Activated naive CD8-positive, alpha-beta T cell treated with anti-CD3 and anti-CD28 coated beads, Interleukin-2, amount 50 U/mL, for 16 hours (primary cell): ENCODE measurements around the gene SLC28A3.
A peak's percentile ranks its signal among the peaks of the same experiment; 100 is the strongest.

Experiments
- DNase-seq: peaks from one replicate; pipeline ENCODE4 v3.0.0-alpha.2; 2020; ENCODE audit warnings: low read depth, low spot score

Gene SLC28A3

GRCh38 chr9:84300271-84300670 is 40.3 kb downstream of the SLC28A3 start:
- no peak for DNase-seq

GRCh38 chr9:84297162-84297821 is 43.3 kb downstream of the SLC28A3 start:
- DNase-seq = no peak

- DNase-seq = peak; percentile 13
These were observed 44.3 kb downstream of the SLC28A3 start for GRCh38 chr9:84296146-84296843.

DNA sequence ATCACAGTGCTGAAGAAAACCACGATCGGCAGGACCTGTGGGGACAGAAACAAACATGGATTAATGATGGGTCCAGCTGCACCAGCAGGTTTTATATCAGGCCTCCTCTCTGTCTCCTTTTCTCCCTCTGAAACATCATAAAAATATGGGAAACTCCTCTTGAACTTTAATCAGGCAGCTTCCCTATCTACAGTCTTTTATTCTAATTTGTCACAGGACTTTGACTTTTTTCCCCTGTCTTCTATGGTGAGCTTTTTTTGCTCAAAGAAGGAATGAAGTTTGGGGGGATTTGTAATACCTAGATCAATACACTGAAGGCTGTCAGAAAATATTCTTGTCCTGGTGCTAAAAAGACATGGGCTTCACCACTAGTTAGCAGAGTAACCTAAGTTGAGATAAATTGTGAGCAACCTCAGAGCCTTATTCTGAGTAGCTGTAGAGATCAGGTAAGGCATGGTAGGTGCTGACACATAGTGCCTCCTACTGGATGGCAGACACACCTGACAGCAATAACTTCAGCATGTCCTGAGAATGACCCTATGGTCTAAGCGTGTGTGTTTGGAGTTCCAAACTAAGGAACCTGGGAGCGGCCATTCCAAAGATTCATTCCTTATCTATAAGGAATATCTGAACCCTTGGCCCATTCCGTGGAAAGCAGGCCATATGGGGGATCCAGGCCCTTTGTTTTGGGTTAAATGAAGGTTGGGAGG is 46.2 kb downstream of the SLC28A3 start:
- DNase-seq = no peak

DNA sequence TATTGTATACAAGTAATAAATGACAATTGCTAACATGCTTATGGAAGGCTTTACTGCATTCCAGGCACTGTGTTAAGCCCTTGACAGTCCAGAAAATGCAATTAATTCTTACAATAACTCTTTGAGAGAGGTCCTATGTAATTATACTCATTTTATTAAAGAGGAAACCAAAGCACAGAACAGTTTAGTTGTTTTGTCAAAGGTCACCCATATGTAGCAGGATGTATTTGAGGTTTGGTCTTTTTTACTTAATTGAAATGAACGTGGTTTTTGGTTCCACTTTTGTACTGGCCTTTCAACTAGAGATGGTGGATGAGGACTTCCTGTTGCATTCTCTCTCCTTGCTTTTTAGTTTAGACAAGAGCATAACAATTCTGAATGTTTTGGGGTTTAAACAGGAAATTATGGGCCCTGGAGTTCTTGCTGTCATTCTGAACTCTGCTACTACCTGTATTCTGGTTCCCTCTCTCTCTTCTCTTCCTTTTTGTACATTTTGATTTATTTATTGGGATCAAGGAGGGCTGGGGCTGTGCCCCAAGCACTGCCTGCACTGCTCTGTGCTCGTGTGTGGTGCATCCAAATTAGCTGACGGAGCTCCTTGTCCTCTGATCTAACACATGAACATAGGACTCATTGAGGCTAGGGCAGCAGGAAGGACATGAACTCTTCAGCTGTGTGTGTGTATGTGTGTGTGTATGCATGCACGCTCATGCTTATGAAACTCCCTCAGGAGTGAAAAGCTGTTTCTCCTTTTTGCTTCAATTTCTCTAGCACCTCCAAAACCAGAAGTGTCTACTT is 47.4 kb downstream of the SLC28A3 start:
- no peak for DNase-seq

DNA sequence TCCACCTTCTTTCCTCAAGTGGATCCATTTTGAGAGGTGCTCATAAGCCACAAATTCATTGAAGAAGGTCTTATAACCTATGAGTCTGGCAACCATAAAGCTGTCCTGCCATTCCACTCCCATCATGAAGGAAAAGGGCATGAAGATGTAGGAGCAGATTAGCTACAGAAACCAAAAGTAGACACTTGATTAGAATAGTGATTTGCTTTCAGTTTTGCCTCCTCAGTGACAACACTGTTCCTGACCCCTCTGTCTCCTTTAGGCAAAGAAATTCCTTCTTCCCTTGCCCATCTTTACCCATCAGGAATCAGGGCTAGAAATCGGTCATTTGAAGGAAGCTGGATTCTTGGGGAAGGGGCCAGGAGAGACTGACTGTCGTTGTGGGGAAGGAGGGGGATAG is 55.2 kb downstream of the SLC28A3 start:
- no peak for DNase-seq

- no peak for DNase-seq
These were observed 56.6 kb downstream of the SLC28A3 start for GRCh38 chr9:84283946-84284345.

GRCh38 chr9:84278130-84278529 is 62.4 kb downstream of the SLC28A3 start:
- DNase-seq = no peak

DNA sequence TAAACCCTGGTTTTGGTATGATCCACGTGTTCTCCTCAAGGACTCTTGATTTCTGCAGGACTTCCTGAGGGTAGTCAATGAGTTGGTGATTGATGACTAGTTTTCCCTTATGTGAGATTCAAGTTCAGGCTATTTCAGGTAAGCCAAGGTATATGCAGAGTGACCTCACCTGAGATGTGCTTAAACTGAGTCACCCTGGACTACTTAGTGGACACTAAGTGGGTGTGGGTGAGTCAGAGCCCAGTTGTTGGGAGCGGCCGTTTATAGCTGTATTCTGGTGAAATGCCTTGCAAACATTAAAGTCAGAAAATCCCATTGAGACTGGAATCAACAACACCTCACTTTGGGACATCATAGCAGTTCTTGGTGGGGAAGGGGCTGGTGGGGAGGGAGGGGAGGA is 62.9 kb downstream of the SLC28A3 start:
- no peak for DNase-seq

DNA sequence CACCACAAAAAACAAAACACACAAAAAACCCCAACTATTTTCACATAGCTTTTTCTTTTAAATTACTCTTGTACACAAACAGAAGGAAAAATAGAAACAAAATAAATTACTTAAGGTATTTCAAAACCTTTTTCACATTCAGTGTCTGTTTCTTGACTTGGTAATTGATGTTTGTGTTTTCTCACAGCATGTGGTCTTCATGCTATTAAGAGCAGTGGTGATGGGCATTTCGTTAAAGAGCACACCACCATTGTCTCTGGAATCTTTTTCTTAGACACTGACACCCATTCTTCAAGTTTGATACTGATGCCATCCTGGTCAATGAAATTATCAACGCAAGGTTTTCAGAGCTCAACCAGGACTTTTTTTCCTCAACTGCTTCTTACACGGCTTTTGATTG is 63.8 kb downstream of the SLC28A3 start:
- DNase-seq = no peak

GRCh38 chr9:84271921-84272556 is 68.5 kb downstream of the SLC28A3 start:
- DNase-seq = no peak

GRCh38 chr9:84271531-84271900 is 69.0 kb downstream of the SLC28A3 start:
- no peak for DNase-seq

- DNase-seq = no peak
These were observed 69.6 kb downstream of the SLC28A3 start for GRCh38 chr9:84270847-84271530.

DNA sequence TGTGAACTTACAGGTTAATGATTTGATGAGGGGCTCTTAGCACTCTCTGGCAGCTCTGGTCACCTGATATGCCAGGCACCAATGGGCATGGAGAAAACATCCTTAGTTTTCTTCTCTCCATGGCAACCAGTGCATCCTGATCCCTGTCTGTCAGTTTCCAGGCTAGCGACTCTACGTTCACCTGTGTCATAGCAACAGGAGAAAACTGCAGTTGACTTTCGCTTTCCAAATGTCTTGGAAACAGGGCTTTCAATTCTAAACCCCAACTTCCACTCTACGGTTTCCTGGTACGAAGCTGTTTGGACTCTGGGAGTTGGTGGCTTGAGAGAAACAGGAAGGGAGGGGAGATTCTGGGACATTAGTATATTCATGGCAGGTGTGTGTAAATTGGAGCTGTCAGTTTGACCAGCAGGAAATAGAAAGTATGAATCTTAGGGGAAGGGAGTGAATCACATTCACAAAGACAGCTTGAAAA is 74.4 kb downstream of the SLC28A3 start:
- no peak for DNase-seq

DNA sequence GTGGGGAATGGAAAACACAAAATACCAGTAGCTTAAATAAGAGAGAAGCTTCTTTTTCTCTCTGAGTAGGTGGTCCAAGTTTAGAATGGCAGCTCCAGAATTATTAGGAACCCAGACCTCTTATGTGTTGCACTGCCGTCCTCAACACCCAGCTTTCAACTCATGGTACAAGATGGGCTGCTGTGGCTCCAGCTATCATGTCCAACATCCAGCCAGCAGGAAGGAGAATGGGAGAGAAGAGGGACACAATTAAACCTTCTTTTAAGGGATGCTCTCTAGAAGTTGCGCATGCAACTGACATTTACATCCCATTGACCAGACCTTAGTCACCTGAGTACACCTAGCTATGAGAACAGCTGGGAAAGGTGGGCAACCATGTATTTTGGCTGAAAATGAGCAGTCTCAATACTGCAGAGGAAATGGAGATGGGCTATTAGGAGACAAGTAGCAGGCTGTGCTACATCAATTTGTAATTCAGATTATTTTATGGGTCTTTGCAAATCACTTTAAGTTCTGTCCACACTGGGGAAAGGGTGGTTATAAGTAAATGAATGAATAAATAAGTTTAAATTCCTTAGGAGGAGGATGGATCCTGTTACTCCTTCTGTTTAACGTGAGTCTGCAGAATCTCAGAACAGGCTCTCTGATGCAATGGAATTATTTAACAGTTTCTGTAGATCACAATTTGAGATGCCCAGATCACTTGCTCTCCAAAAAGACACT is 76.1 kb downstream of the SLC28A3 start:
- DNase-seq = no peak

DNA sequence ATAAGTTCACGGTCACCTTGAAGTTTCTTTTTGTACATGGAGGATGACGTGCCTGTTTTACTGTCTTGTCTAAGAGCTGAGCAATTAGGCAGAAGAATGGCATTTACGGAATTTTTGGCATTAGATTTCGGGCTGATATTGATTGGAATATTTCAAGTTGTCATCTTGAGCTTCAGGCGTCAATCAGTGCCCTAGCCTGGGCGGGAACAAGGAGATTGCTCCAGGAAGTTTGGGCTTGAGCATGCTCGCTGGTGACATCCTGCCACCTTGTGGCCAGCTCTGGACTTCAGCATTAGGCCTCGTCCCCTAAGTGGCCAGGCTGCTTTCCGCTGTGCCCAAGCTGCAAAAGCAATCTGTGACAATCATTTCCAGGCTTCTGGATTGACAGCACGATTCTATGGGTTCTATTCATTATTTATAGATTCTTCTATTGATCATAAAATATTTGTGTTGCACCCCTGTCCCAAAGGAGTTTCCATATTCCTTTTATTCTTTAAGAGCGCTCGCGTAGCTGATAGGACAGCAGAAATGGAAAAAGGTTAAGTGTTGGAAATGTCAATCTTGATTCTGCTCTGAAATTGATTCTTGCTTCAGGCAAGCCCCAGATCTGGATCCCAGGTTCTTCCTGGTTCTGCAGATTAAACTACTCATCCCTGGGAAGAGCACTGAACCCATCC is 79.3 kb downstream of the SLC28A3 start:
- DNase-seq = no peak

GRCh38 chr9:84258371-84258770 is 82.2 kb downstream of the SLC28A3 start:
- no peak for DNase-seq

DNA sequence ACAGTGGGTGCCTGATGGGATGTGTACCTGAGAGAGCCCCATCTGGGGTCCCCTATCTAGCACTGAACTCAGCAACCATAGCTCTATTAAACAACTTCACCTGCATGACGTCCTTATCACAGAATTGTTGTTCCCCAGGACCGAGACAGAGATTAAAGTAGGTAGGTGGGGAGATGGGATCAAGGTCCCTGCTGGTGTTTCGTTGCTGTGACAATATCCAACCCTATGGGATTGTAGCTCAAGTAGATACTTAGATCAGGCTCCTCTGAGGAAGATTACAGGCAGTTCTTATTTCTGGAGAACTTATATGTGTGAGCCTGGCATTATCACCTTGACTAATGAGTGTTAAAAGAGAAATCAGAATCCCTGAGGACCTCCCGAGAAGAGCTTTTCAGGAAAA is 84.9 kb downstream of the SLC28A3 start:
- no peak for DNase-seq

- no peak for DNase-seq
These were observed 85.6 kb downstream of the SLC28A3 start for GRCh38 chr9:84254972-84255371.

- no peak for DNase-seq
These were observed 88.6 kb downstream of the SLC28A3 start for GRCh38 chr9:84251921-84252320.
